IMR-90 (cell line): ENCODE data around the gene PLCB4. TPM values are rescaled to one million over a fixed set of nuclear protein-coding genes. Genes with fewer than 3 reads are reported as not detected.

Experiments
- ATAC-seq: fragments of 200-7000 bp; cut with Tn5 transposase; 2 replicates; pipeline ENCODE4 v1.9.1; 2020; ENCODE audit warnings: low read depth, mild to moderate bottlenecking, moderate library complexity
- BruUV-seq: library from RNA; stranded (reverse); fragments of 400-500 nt; replicated peaks from 2 replicates; lab custom pipeline; 2021; lab: Mats Ljungman, UMichigan
- CTCF ChIA-PET: fragments of 300-600 bp; formaldehyde crosslinking; extraction: SDS; loops from one replicate; lab custom pipeline; 2021; ENCODE audit warnings: antibody characterized with exemption; lab: Yijun Ruan, JAX
- POLR2A ChIA-PET: fragments of 300-600 bp; sonication (Branson Sonifier 250); formaldehyde crosslinking; loops from one replicate; lab custom pipeline; 2022; ENCODE audit warnings: antibody characterized with exemption; ENCODE audit not compliant: unreplicated experiment; lab: Charles Lee
- DNase-seq: peaks from one replicate; pipeline ENCODE4 v3.0.0; 2013
- H2AFZ ChIP-seq: replicated peaks from 2 replicates; pipeline ENCODE3; 2013; ENCODE audit warnings: low read length, mild to moderate bottlenecking; ENCODE audit not compliant: poor library complexity
- H2AK5ac ChIP-seq: 2 replicates; pipeline ENCODE4 v1.6.1; 2013; ENCODE audit warnings: low read depth, low read length, inconsistent platforms
- H2AK9ac ChIP-seq: replicated peaks from 2 replicates; pipeline ENCODE3; 2013; ENCODE audit warnings: mild to moderate bottlenecking, low read depth, low read length, moderate library complexity; ENCODE audit not compliant: poor library complexity
- H2BK120ac ChIP-seq: 2 replicates; pipeline ENCODE4 v1.6.1; 2013; ENCODE audit warnings: low read depth, low read length, inconsistent platforms
- H2BK15ac ChIP-seq: 3 replicates; pipeline ENCODE4 v1.6.1; 2013; ENCODE audit warnings: low read depth, low read length, inconsistent platforms
- H2BK20ac ChIP-seq: 2 replicates; pipeline ENCODE4 v1.6.1; 2013; ENCODE audit warnings: low read depth, mild to moderate bottlenecking, inconsistent platforms, low read length, moderate library complexity
- H2BK5ac ChIP-seq: 2 replicates; pipeline ENCODE4 v1.6.1; 2013; ENCODE audit warnings: mild to moderate bottlenecking, low read depth, low read length, inconsistent platforms; ENCODE audit not compliant: poor library complexity, severe bottlenecking
- H3K14ac ChIP-seq: replicated peaks from 2 replicates; pipeline ENCODE4 v1.6.1; 2013; ENCODE audit warnings: low read depth, low read length, inconsistent platforms
- H3K18ac ChIP-seq: 2 replicates; pipeline ENCODE4 v1.6.1; 2013; ENCODE audit warnings: low read depth, low read length, control low read depth
- H3K23ac ChIP-seq: 2 replicates; pipeline ENCODE4 v1.6.1; 2013; ENCODE audit warnings: low read depth, low read length, inconsistent platforms
- H3K27ac ChIP-seq: 2 replicates; pipeline ENCODE4 v1.5.1; 2013; ENCODE audit warnings: mild to moderate bottlenecking, control low read depth, low read length; ENCODE audit not compliant: insufficient read depth
- H3K27me3 ChIP-seq: 2 replicates; pipeline ENCODE4 v1.6.1; 2013; ENCODE audit warnings: low read length; ENCODE audit not compliant: control insufficient read depth, insufficient read depth
- H3K36me3 ChIP-seq: 2 replicates; pipeline ENCODE4 v1.6.1; 2013; ENCODE audit warnings: low read length, mixed read lengths; ENCODE audit not compliant: control insufficient read depth, insufficient read depth
- H3K4ac ChIP-seq: 2 replicates; pipeline ENCODE4 v1.6.1; 2013; ENCODE audit warnings: low read depth, low read length, inconsistent platforms
- H3K4me1 ChIP-seq: 2 replicates; pipeline ENCODE4 v1.6.1; 2013; ENCODE audit warnings: low read length, mixed read lengths; ENCODE audit not compliant: control insufficient read depth, insufficient read depth
- H3K4me2 ChIP-seq: 2 replicates; pipeline ENCODE4 v1.6.1; 2013; ENCODE audit warnings: low read depth, mild to moderate bottlenecking, control low read depth, low read length, moderate library complexity
- H3K4me3 ChIP-seq: 2 replicates; pipeline ENCODE4 v1.5.1; 2013; ENCODE audit warnings: low read depth, mild to moderate bottlenecking, control low read depth, low read length, moderate library complexity; ENCODE audit not compliant: insufficient read depth
- H3K56ac ChIP-seq: 2 replicates; pipeline ENCODE4 v1.6.1; 2013; ENCODE audit warnings: low read length, inconsistent platforms; ENCODE audit not compliant: insufficient read depth; ENCODE audit errors: extremely low read depth
- H3K79me1 ChIP-seq, 2 experiments: 2 replicates each; pipeline ENCODE4 v1.6.1; 2013; ENCODE audit warnings: low read length in 2 of 2, inconsistent platforms in 1 of 2, low read depth in 1 of 2
- H3K9ac ChIP-seq: 2 replicates; pipeline ENCODE4 v1.6.1; 2013; ENCODE audit warnings: low read depth, low read length, control low read depth
- H3K9me1 ChIP-seq: 2 replicates; pipeline ENCODE4 v1.6.1; 2013; ENCODE audit warnings: low read length, inconsistent platforms; ENCODE audit not compliant: insufficient read depth
- H3K9me3 ChIP-seq: 2 replicates; pipeline ENCODE4 v1.6.1; 2013; ENCODE audit warnings: low read length; ENCODE audit not compliant: control insufficient read depth, insufficient read depth
- H4K20me1 ChIP-seq: 2 replicates; pipeline ENCODE4 v1.6.1; 2013; ENCODE audit warnings: low read length, inconsistent platforms; ENCODE audit not compliant: insufficient read depth
- H4K5ac ChIP-seq: 2 replicates; pipeline ENCODE4 v1.6.1; 2013; ENCODE audit warnings: mild to moderate bottlenecking, low read depth, low read length, control low read depth
- H4K8ac ChIP-seq, 2 experiments: 2 replicates each; pipeline ENCODE4 v1.6.1; 2013; ENCODE audit warnings: low read depth in 2 of 2, low read length in 2 of 2, control low read depth in 1 of 2, inconsistent platforms in 1 of 2
- H4K91ac ChIP-seq: 2 replicates; pipeline ENCODE4 v1.6.1; 2013; ENCODE audit warnings: low read depth, low read length, inconsistent platforms; ENCODE audit not compliant: insufficient read depth
- BHLHE40 ChIP-seq: fragments of 150-350 bp; IDR thresholded peaks from 2 replicates; pipeline ENCODE4 v1.6.1; 2016; ENCODE audit warnings: mild to moderate bottlenecking, low read depth, low read length
- CEBPB ChIP-seq: IDR thresholded peaks from 2 replicates; pipeline ENCODE4 v1.6.1; 2012; ENCODE audit warnings: low read depth, low read length, improper control_type of control experiment
- CHD1 ChIP-seq: IDR thresholded peaks from 2 replicates; pipeline ENCODE4 v1.6.1; 2012; ENCODE audit warnings: low read depth, low read length, improper control_type of control experiment
- CTCF ChIP-seq: conservative IDR thresholded peaks from 2 replicates; pipeline ENCODE4 v1.5.1; 2012; ENCODE audit warnings: mild to moderate bottlenecking, low read depth, low read length, improper control_type of control experiment
- ELK1 ChIP-seq: fragments of 150-350 bp; IDR thresholded peaks from 2 replicates; pipeline ENCODE4 v1.6.1; 2016; ENCODE audit warnings: low read depth, mild to moderate bottlenecking, low read length, moderate library complexity, borderline replicate concordance
- FOS ChIP-seq: fragments of 150-350 bp; IDR thresholded peaks from 2 replicates; pipeline ENCODE4 v1.6.1; 2016; ENCODE audit warnings: low read depth, low read length
- MAFK ChIP-seq: IDR thresholded peaks from 2 replicates; pipeline ENCODE4 v1.6.1; 2012; ENCODE audit warnings: low read depth, low read length, improper control_type of control experiment
- MAZ ChIP-seq: IDR thresholded peaks from 2 replicates; pipeline ENCODE4 v1.6.1; 2012; ENCODE audit warnings: low read depth, mild to moderate bottlenecking, low read length, improper control_type of control experiment, moderate library complexity, borderline replicate concordance
- MXI1 ChIP-seq: IDR thresholded peaks from 2 replicates; pipeline ENCODE4 v1.6.1; 2012; ENCODE audit warnings: low read depth, mild to moderate bottlenecking, low read length, moderate library complexity, borderline replicate concordance
- RAD21 ChIP-seq: IDR thresholded peaks from 2 replicates; pipeline ENCODE4 v1.6.1; 2012; ENCODE audit warnings: low read length, improper control_type of control experiment
- RCOR1 ChIP-seq: IDR thresholded peaks from 2 replicates; pipeline ENCODE4 v1.6.1; 2012; ENCODE audit warnings: mild to moderate bottlenecking, low read length, improper control_type of control experiment; ENCODE audit not compliant: insufficient replicate concordance
- SMC3 ChIP-seq: fragments of 150-350 bp; IDR thresholded peaks from 2 replicates; pipeline ENCODE4 v1.6.1; 2016; ENCODE audit warnings: low read depth, mild to moderate bottlenecking, antibody characterized with exemption, low read length, moderate library complexity
- USF2 ChIP-seq: fragments of 150-350 bp; IDR thresholded peaks from 2 replicates; pipeline ENCODE4 v1.6.1; 2017; ENCODE audit warnings: mild to moderate bottlenecking, antibody characterized with exemption, low read length, low read depth
- WGBS, 2 experiments: methylation state at CpG; one replicate each; pipeline versions ENCODE4 v1.1.5 to v1.1.7; 2013; ENCODE audit warnings: missing lambda C conversion rate in 2 of 2; ENCODE audit not compliant: insufficient read length in 1 of 2; ENCODE audit errors: extremely low coverage in 2 of 2; 5-methylcytosine and 5-hydroxymethylcytosine counted together
- dilution Hi-C: fragments of 300-500 bp; cut with HindIII; formaldehyde crosslinking; loops from one replicate; pipeline ENCODE4 v1.14.3; 2018; ENCODE audit warnings: low sequenced_read_pairs; ENCODE audit not compliant: unreplicated experiment
- in situ Hi-C: fragments of 300-500 bp; cut with MboI; formaldehyde crosslinking; loops from 3 replicates; pipeline ENCODE4 v1.14.3; 2019; ENCODE audit warnings: low sequenced_read_pairs, inconsistent platforms, mixed read lengths
- intact Hi-C: fragments of 100-400 bp; cut with micrococcal nuclease; formaldehyde crosslinking; loops from 2 replicates; pipeline ENCODE4 v1.10.0; 2022
- polyA plus RNA-seq, 3 experiments: library from polyadenylated mRNA; depleted of rRNA; stranded (reverse); fragments of >200 nt; gene quantifications; 2 replicates each; pipeline ENCODE4 v1.2.3, GENCODE V29; 2012; ENCODE audit warnings: low replicate concordance in 1 of 3
- total RNA-seq: library from RNA; depleted of rRNA; stranded (reverse); fragments of >200 nt; gene quantifications from 2 replicates; pipeline ENCODE4 v1.2.3, GENCODE V29; 2012

PLCB4 gene
- total and polyA plus RNA-seq, 2 of the 4 experiments (the other 2 are of a cell fraction), result 12.5 to 24.0 TPM

- Histone ChIP-seq H4K91ac (peak overlapping the region; percentile 60; the same call in 1 of the 2 replicates), H3K9me1 (peaks cover 24% of the 10 kb centered on the region), H2BK5ac (no peak overlapping the region), H3K9me3 (no peaks in the 10 kb centered on the region), H3K9ac (no peak overlapping the region), H2AK9ac (no peak overlapping the region), H2BK120ac (peak overlapping the region; percentile 80), H2AK5ac (no peak overlapping the region), H3K27ac (peak overlapping the region; percentile 37; the same call in 1 of the 2 replicates), H3K4ac (peak overlapping the region; percentile 70), H3K23ac (no peak overlapping the region), H3K4me3 (no peak overlapping the region), H3K56ac (no peak overlapping the region), H2BK20ac (peak overlapping the region; percentile 73; the same call in 1 of the 2 replicates), H4K5ac (peak overlapping the region; percentile 48; the same call in 1 of the 2 replicates), H3K36me3 (no peaks in the 10 kb centered on the region; the same call in 1 of the 2 replicates), H2AFZ (no peak overlapping the region), H4K8ac (peak overlapping the region in 1 of 2 experiments; percentile 55; a peak in 1 of 4 replicates), H2BK15ac (0 out of 3 replicates have a peak overlapping the region, but pooled peaks have one; percentile 33), H3K4me2 (no peak overlapping the region; the same call in 1 of the 2 replicates), H3K18ac (peak overlapping the region; percentile 56; the same call in 1 of the 2 replicates), H3K27me3 (no peaks in the 10 kb centered on the region), H3K4me1 (peaks cover 15% of the 10 kb centered on the region), H3K79me1 (peaks cover 6 to 59% of the 10 kb centered on the region in 2 experiments; a peak in 3 of 4 replicates), H4K20me1 (peaks cover 2% of the 10 kb centered on the region; the same call in 1 of the 2 replicates), H3K14ac (peak overlapping the region; percentile 51; the same call in 1 of the 2 replicates)
- intact Hi-C loops, result no loop called here
- dilution Hi-C loops, result no loop called here
- ChIA-PET POLR2A (no interaction called here), CTCF (interaction anchor here (0.6 kb wide), 1 partner anchor 156 kb away, joined by 3 read pairs; no protein-coding TSS in a partner anchor)
- TF ChIP-seq MAFK (no peak), RAD21 (no peak), MAZ (no peak), CEBPB (no peak), CHD1 (no peak), BHLHE40 (no peak), SMC3 (no peak), MXI1 (no peak), RCOR1 (no peak), USF2 (no peak), CTCF (no peak), FOS (no peak), ELK1 (no peak)
- no TSS peak for BruUV-seq
- DNase-seq (no peak), ATAC-seq (no peak)
- no CpG with 5 or more reads among the region's 4 CpGs for WGBS, 2 experiments
- in situ Hi-C loops, result no loop called here
Observed at GRCh38 chr20:9349249-9349648, 280.4 kb downstream of the PLCB4 start.
